HTR-8/SVneo (cell line): ENCODE data around the gene SCARB1.
"Not testable (repeated sequence)": the region's sequence is repeated elsewhere in the genome, so short reads cannot be mapped to it uniquely, and the experiment has no call there.

Source experiments
- DNase-seq: peaks from one replicate; pipeline ENCODE4 v3.0.0; 2011; ENCODE audit warnings: low spot score, mixed read lengths; ENCODE audit not compliant: insufficient read length
- FAIRE-seq: peaks from 2 replicates; lab custom pipeline; 2011; peaks lifted over from hg19 to GRCh38; lab: Jason Lieb, UNC

Gene SCARB1, protein sequence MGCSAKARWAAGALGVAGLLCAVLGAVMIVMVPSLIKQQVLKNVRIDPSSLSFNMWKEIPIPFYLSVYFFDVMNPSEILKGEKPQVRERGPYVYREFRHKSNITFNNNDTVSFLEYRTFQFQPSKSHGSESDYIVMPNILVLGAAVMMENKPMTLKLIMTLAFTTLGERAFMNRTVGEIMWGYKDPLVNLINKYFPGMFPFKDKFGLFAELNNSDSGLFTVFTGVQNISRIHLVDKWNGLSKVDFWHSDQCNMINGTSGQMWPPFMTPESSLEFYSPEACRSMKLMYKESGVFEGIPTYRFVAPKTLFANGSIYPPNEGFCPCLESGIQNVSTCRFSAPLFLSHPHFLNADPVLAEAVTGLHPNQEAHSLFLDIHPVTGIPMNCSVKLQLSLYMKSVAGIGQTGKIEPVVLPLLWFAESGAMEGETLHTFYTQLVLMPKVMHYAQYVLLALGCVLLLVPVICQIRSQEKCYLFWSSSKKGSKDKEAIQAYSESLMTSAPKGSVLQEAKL

DNA sequence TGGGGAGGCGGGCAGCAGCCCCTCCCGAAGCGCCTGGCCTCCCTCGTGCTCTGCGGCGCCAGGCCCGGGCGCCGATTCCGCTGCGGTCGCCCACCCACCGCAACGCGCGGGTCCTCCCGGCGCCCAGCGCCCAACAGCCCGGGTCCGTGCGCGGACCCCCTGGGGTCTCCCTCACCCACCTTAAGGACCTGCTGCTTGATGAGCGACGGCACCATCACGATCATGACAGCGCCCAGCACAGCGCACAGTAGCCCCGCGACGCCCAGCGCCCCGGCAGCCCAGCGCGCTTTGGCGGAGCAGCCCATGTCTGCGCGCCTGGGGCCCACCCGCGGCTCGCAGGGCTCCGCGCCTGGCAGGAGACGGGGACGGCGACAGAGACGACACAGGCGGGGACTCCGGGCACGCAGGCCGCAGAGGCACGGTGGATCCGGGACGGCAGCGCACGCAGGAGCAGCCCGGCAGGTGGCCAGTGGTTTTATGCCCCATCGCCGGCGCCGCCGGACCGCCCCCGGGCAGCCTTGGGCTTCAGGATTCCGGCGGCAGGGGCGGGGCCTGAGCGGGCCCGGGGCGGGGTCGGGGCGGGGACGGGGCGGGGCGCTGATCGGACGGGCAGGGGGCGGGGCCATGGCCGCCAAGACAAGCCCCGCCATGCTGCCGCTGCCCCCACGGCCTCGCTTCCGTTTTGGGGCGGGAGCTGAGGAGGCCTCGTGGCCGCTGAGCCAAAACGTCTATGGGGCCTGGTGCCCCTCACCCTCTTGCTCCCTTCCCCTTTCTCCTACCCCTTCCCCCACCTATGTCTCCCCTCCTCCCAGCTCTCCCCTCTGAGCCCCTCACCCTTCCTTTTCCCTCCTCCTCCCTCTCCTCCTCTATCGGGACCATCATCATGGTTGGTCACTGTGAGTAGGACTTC lies at the start of gene SCARB1:
SCARB1 (minus strand) TSS at position 449 of the 910 bp plus-strand sequence; CDS start at position 305, 144 bp downstream.
- peak; percentile 58 for FAIRE-seq

DNA sequence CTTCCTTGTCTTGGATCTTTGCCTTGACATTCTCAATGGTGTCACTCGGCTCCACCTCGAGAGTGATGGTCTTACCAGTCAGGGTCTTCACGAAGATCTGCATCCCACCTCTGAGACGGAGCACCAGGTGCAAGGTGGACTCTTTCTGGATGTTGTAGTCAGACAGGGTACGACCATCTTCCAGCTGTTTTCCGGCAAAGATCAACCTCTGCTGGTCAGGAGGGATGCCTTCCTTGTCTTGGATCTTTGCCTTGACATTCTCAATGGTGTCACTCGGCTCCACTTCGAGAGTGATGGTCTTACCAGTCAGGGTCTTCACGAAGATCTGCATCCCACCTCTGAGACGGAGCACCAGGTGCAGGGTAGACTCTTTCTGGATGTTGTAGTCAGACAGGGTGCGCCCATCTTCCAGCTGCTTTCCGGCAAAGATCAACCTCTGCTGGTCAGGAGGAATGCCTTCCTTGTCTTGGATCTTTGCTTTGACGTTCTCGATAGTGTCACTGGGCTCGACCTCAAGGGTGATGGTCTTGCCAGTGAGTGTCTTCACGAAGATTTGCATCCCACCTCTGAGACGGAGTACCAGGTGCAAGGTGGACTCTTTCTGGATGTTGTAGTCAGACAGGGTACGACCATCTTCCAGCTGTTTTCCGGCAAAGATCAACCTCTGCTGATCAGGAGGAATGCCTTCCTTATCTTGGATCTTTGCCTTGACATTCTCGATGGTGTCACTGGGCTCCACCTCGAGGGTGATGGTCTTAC lies 49.0 kb upstream of the SCARB1 start:
- not testable (repeated sequence) for FAIRE-seq, DNase-seq

More for the DNA sequence above, at the start of gene SCARB1:
- DNase-seq = peak; percentile 82

DNA sequence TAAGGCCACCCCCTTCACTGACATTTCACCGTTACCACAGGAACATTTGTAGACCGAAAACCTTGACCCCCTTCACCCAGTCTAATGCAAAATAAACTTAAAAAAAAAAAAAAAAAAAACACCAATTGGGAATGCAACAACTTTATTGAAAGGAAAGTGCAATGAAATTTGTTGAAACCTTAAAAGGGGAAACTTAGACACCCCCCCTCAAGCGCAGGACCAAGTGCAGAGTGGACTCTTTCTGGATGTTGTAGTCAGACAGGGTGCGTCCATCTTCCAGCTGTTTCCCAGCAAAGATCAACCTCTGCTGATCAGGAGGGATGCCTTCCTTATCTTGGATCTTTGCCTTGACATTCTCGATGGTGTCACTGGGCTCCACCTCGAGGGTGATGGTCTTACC lies 47.9 kb upstream of the SCARB1 start:
- DNase-seq, FAIRE-seq: not testable (repeated sequence)

DNA sequence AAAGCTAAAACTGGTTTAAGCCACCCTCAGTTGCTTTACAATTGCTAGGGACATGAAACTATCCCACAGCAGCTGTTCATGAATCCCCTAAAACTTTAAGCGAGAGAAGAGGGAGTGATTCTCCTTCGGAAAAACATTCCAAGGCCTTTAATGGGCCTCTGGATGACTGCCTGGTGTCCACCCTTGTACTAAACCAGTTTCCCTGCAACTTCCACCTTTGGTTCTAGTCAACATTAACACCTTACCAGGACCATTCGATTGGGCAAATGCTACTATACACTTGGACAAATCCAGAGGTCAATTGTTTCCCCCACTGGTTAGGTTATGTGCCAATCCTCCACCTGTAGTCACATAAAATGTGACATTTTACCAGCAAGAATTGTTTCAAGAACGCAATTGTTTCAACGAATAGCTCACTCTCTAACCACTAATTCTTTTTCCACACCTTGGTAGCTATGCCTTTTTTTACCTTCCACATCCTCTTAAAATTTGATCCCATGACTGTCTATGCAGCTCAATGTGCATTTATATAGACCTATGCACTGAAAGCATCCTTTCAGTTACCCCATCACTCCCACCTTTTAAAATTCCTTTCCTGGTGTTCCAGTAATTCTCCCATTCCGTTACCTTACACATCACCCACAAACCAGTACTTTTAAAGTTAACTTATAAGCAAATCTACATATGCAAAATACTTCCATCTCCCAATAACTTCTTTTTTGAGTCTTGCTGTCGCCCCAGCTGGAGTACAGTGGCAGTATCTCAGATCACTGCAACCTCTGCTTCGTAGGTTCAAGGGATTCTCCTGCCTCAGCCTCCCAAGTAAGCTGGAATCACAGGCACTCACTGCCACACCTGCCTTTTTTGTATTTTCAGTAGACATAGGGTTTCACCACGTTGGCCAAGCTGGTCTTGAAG lies 47.2 kb upstream of the SCARB1 start:
- no peak for FAIRE-seq

DNA sequence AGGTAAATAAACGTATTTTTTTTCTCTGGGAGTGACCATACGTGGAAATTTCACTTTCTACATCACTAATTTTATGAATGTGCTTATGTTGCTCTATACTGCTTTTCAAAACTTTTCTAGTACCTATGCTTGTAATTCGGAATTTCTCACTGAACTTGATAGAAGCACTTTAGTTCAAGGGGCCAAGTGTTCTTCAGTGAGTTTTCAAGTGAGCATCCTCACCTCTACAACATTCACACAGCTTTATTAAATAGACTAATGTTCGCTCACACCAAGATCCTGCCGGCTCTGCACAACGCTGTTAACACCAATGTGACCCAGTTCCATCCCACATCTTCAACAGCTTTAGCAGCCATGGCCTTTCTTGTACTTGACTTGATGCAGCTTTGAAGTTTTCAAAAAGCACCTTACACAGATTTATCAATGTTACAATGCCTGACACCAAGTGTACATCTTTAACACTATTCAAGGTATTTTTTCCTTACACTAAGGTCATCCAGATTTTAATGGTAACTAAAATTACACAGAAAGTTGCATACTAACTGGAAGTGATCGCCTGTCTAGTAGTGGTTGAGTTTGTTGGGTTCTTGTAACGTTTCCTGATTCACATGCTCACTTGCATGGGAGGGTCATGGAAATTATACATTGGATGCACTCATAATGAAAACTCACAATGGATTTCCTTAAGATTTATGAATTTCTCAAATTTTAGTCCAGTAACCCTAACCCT lies 46.3 kb upstream of the SCARB1 start:
- FAIRE-seq (no peak), DNase-seq (no peak)

More for the DNA sequence above, 47.2 kb upstream of the SCARB1 start:
- DNase-seq = no peak

DNA sequence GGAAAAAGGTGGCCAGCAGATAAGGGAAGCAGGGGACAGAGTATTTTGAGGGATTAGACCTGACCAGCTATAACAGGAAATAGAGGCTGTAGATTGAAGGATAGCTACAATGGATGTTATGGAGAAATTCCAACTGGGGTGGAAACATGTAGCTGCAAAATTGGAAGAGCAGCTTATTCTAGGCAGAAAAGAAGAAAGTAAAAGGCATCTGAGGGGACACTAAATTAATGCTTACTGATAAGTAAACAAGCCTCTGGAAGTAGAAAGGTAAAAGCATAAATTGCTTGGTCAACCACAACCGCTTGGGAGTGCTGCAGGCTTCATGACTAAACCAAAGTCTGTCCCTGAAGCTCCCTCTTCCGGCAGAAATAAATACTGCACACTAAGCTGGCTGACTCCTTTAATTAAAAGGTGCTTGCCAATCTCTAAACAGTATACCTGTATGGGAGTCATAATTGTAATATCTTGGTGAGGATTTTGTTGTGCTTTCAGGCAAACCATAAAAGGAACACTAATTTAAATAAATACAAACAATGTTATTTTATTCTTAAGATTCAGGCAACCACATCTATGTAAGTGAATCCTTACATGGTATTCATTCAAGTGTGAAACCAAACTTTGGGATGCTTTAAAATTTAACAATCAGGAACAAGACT lies 43.1 kb upstream of the SCARB1 start:
- no peak for FAIRE-seq

DNA sequence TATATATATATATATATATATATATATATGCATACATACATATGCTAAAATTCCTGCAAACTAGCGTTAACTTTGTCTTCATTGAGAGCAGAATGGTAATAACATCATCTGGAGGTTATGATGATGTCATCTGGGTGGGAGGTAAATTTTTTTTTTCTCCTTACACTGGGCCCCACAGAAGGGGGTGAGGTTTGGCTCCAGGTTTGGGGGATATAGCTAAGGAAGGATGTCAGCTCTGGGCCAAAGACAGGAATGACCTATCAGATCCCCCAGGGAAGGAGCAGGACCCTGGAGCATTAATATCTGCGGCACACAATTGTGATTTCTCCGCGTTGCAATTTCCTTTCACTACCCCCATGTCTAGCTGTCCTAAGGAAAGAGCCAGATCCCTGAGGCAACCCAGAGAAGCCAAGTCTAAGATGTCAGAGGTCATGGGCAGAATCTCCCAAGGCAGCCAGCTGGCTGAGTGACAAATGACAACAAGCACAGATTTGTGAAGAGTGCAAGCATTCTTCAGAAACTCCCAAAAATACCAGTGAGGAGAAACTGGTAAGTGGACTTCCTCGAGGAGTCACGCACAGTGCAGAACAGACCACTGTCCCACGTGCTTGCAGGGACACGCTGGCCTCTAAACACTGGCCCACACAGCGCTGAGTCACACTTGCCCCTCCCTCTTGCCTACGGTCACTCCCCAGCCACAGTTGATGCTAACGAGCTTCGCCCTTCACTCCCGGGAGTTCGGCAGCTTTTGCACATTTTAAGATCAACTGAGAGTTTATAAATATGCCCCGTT lies 40.8 kb upstream of the SCARB1 start:
- peak; percentile 89 for DNase-seq
- peak; percentile 84 for FAIRE-seq

More for the DNA sequence above, 43.1 kb upstream of the SCARB1 start:
- peak; percentile 73 for DNase-seq

DNA sequence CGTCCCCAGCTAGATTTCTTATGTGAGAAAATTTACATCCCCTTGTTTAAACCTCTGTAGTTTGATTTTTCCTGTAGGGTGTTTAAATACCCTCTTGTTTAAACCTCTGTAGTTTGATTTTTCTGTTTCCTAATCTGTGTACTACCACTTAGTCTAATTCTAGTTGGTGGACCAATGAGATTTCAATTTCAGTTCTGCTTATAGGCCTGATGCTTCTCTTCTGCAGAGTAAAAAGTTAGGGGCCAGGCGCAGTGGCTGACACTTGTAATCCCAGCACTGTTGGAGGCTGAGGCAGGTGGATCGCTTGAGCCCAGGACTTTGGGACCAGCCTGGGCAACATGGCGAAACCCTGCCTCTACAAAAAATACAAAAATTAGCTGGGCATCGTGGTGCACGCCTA lies 39.3 kb upstream of the SCARB1 start:
- no peak for DNase-seq
- no peak for FAIRE-seq

DNA sequence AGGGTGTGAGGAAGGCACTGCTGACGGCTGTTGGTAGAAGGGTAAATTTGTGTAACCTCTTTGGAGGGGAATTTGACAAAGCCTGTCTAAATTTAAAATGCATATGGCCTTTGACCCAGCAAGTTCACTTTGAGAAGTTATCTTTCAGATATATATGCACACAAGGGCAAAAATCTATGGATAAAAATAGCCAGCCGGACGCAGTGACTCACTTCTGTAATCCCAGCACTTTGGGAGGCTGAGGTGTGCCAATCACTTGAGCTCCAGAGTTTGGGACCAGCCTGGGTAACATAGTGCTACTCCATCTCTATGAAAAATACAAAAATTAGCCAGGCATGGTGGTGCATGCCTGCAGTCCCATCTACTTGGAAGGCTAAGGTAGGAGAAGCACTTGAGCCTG lies 37.3 kb upstream of the SCARB1 start:
- FAIRE-seq (no peak), DNase-seq (no peak)

DNA sequence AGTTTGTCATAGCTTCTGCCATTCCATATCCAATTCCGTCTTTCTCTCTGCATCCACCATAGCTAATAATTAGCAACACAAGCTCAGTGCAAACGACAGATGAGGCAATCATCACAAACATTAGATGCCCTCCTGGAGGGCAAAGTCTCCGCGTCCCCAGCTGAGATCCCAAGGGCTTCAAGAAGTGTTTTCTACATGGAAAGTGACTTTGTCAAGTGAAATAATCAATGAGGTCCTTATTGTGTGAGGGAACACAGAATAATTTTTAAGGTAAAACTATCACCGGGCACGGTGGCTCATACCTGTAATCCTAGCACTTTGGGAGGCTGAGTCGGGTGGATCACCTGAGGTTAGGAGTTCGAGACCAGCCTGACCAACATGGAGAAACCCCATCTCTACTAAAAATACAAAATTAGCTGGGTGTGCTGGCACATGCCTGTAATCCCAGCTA lies 36.7 kb upstream of the SCARB1 start:
- not testable (repeated sequence) for DNase-seq, FAIRE-seq

DNA sequence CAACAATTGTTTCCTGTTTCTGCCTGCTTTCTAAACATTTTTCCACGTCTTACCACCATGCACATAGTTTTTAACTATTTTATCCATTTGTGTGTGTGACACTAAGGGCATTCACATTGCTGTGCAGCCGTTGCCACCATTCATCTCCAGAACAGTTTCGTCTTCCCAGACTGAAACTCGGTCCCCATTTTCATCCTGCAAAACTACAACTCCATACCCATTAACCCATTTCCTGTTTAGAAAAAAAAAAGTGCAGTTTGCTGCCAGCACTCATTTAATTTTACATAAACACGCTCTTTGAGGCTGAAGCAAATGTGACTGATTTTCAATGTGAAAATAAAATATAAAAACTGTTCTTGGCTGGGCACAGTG lies 35.2 kb upstream of the SCARB1 start:
- no peak for FAIRE-seq
- no peak for DNase-seq

DNA sequence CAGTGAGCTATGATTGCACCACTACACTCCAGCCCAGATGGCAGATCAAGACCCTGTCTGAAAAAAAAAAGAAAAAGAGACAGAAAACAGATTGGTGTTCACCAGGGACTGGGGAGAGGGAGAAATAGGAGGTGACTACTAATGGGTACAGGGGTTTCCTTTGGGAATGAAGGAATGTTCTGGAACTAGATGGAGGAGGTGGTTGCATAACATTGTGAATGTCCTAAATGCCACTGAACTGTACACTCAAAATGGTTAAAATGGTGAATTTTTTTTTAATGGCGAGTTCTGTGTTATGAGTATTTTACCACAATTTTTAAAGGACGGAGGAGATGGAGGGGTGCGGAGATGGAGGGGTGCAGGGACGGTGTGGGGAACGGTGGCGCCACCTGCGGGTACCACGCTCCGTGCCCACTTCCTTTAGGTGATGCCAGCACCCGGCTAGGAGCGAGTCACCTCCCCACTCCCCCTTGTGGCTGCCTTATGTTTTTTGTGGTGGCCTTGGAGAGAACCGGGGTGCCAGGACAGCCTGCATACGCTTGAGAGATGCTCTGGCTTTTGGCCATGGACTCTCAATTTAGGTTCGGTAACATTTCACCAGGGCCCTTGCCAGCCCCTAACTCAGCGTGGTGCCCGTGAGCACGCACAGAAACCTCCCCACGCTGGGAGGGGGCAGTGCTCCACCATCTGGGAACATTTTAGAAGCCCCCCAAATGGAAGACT lies 34.7 kb upstream of the SCARB1 start:
- DNase-seq (peak; percentile 67), FAIRE-seq (no peak)

DNA sequence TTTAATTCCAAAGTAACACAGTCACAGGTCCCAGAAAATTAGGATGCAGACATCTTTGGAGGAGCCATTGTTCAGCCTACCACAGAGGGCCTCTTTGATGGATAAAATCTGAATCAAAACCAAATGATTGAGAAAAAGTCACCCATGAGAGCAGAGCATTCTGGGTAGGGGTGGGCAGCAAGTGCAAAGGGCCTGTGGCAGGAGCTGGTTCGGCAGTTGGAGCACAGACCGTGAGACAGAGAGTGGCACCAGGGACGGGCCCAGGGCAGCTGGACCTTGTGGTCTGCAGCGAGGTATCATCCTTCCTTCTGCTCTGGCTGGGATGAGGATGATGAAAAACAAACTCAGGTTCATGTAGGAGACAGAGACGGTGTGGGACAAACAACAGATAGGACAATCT lies 32.8 kb upstream of the SCARB1 start:
- FAIRE-seq = no peak
- no peak for DNase-seq

DNA sequence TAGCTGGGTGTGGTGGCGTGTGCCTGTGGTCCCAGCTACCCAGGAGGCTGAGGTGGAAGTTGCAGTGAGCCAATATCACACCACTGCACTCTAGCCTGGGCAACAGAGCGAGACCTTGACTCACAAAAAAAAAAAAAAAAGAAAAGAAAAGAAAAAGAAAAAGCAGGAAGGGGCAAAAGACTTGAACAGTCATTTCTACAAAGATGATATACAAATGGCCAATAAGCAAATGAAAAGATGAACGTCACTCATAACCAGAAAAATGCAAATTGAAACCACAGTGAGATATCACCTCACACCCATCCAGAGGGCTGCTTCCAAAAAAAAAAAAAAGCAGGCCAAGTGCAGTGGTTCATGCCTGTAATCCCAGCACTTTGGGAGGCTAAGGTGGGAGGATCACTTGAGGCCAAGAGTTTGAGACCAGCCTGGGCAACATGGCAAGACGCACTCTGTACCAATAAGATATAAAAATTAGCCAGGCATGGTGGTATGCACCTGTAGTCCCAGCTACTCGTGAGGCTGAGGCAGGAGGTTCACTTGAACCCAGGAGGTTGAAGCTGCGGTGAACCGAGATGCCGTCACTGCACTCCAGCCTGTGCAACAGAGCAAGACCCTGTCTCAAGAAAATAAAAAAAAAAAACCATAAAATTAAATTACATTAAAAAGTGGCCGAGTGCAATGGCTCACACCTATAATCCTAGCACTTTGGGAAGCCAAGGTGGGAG lies 30.3 kb upstream of the SCARB1 start:
- FAIRE-seq (no peak), DNase-seq (no peak)

DNA sequence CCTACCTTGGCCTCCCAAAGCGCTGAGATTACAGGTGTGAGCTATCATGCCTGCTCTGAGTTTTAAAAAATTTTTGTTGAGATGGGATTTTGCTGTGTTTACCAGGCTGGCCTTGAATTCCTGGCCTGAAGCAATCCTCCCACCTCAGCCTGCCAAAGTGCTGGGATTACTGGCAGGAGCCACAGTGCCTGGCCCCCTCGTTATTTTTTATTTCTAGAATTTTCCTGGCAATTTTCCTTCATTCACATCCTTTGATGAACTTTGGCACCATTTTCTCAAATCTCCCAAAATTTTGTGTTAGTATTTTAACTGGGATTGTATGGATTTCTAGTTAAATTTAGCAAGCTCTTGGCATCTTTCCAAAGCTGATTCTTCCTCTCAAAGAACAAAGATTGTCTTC lies 24.6 kb upstream of the SCARB1 start:
- no peak for FAIRE-seq
- no peak for DNase-seq

DNA sequence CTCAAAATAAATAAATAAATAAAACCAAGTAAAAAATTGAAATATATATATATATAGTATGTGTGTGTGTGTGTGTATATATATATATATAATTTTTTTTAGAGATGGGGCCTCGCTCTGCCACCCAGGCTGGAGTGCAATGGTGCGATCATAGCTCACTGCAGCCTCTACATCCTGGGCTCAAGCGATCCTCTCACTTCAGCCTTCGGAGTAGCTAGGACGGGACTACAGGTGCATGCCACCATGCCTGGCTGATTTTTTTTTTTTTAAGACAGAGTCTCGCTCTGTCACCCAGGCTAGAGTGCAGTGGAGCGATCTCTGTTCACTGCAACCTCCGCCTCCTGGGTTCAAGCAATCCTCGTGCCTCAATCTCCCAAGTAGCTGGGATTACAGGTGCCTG lies 24.1 kb upstream of the SCARB1 start:
- FAIRE-seq, DNase-seq: not testable (repeated sequence)
